Mammary epithelial cell (primary cell): ENCODE results near the gene HOXB8.

Experiments
- CTCF ChIP-seq, 2 donors: IDR thresholded peaks in 1 of 2; conservative IDR thresholded peaks in 1 of 2; 2 replicates each; pipeline ENCODE4 v1.5.1; 2011 to 2012; ENCODE audit warnings: inconsistent platforms in 2 of 2, low read length in 2 of 2, mild to moderate bottlenecking in 2 of 2, control low read depth in 1 of 2, low read depth in 1 of 2; ENCODE audit not compliant: insufficient read depth in 1 of 2; ENCODE audit errors: extremely low read depth in 1 of 2
- EZH2 ChIP-seq: IDR thresholded peaks from 2 replicates; pipeline ENCODE4 v1.6.1; 2012; ENCODE audit warnings: low read length, inconsistent platforms, borderline replicate concordance

- TF ChIP-seq CTCF (conservative IDR thresholded peaks at IDR 0.05 in 1 of 2, IDR thresholded peaks at IDR 0.05 in 1 of 2; ENCODE audit: extremely low read depth in 1 of 2, insufficient read depth in 1 of 2, low read depth in 1 of 2, low read length in 2 of 2) (no peak), EZH2 (no peak)
Observed at GRCh38 chr17:48565022-48565554, 50.0 kb downstream of the HOXB8 start.
